LNCAP (cell line): ENCODE results near the gene PIGP.

ENCODE experiments used
- TF ChIP-seq, protein P1 (sequence below): fragments of 450-650 bp; IDR thresholded peaks from 2 replicates; pipeline ENCODE4 v1.5.1; 2017; ENCODE audit warnings: mild to moderate bottlenecking

Gene PIGP

DNA sequence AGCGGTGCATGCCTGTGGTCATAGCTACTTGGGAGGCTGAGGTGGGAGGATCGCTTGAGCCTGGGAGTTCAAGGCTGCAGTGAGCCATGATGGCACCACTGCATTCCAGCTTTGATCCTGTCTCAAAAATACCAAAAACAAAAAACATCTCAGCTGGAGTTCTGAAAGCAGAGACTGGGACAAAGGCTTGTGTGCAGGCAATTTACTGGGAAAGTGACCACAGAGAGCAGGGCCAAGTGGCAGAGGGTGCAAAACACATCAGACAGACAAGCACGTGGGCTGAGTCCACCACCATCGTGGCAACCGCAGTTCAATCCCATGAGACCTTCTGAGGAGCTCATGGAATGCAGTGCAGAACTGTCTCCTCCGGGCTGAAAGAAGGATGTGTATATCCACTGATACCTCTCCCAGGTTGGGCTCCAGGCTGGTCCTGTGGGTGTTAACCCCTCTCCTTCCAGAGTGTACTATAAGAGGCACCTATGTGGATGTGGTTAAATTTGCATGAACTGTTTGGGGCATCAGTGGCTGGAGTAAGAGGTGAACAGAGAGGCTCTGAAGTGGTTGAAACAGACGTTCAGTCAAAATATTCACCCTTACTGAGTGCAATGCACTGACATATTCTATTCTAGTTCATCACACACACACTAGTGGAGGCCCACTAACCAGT lies 10.8 kb downstream of the PIGP start:
- TF ChIP-seq, protein P1, sequence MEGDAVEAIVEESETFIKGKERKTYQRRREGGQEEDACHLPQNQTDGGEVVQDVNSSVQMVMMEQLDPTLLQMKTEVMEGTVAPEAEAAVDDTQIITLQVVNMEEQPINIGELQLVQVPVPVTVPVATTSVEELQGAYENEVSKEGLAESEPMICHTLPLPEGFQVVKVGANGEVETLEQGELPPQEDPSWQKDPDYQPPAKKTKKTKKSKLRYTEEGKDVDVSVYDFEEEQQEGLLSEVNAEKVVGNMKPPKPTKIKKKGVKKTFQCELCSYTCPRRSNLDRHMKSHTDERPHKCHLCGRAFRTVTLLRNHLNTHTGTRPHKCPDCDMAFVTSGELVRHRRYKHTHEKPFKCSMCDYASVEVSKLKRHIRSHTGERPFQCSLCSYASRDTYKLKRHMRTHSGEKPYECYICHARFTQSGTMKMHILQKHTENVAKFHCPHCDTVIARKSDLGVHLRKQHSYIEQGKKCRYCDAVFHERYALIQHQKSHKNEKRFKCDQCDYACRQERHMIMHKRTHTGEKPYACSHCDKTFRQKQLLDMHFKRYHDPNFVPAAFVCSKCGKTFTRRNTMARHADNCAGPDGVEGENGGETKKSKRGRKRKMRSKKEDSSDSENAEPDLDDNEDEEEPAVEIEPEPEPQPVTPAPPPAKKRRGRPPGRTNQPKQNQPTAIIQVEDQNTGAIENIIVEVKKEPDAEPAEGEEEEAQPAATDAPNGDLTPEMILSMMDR, result no peak

DNA sequence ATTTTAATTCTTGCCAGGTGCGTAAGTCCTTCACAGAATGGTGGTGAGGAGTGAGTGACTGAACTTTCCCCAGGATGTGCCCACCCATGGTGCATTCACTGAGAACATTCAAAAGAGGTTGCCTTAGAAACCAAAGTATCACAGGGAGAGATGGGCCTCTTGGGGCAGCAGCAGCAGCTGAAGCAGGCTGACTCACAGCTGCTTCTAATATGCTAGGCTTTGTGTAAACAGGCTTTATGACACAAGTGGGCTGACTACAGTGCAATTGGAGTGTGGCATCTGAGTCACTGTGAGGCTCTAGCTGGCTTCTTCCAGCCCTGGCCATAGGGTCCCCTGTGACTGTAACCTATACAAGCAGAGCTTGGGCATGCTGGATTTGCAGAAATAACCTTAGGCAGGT lies 12.6 kb downstream of the PIGP start:
- TF ChIP-seq, protein P1, result no peak

DNA sequence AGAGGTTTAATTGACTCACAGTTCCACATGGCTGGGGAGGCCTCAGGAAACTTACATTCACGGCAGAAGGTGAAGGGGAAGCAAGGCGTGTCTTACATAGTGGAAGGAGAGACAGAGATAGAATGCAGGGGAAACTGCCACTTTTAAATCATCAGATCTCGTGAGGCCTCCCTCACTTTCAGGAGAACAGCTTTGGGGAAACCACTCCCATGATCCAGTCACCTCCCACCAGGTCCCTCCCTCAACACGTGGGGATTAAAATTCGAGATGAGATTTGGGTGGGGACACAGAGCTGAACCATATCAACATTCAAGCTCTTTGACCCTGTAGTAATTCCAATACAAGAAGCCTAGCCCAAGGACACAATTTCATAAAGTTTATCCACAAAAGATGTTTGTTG lies 13.7 kb downstream of the PIGP start:
- TF ChIP-seq, protein P1, result no peak

DNA sequence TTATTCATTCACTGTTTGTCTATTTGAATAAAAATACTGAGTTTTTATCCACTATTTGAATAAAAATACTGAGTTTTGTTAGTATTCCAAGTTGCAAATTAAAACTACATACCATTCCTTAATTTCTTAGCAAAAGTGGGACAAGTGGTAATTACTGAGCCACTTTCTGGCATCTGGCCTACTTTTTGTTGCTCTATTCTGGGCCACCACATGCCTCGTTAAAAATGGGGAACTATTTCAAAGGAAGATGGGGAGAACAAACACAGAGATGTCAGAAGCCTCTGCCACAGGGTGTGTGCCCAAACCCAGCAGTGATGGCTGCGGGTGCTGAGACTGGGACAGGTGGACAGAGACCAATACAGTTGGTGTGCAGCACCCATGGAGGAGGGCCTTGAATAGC lies 14.6 kb downstream of the PIGP start:
- TF ChIP-seq, protein P1, result no peak

- TF ChIP-seq, protein P1, result no peak
Observed at GRCh38 chr21:37057614-37058013, 15.3 kb downstream of the PIGP start.

DNA sequence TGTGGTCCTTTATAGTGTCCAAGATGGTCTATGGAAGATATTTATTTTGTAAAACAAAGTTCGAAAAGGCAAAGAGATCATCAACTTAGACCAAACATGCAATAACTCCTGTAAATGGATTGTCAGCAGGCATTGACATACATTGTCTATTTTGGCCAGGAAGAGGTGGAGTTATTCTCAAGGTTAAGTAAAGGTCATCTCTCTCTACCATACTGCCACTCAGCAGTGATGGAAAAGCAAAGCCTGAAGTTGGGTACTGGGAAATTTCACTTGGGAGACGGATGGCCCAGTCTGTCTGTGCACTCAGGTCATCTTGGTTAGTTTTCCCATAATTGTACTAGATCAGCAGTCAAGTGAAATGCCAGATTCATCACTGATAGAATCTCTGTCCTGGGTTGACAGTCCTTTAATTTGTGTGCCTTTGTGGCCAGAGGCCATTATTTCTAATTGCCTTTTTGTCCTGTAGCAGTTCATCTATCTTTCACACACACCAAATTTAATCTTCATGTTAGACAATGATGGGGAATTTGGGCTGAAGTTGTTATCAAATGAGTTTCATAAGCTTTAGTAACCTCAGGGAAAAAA lies 17.5 kb downstream of the PIGP start:
- TF ChIP-seq, protein P1, result no peak

- TF ChIP-seq, protein P1, result no peak
Observed at GRCh38 chr21:37047079-37047478, 25.8 kb downstream of the PIGP start.
